Vagina (tissue), 2 donors: ENCODE results near the gene CAPN13.

Source experiments
- POLR2A ChIP-seq, 2 donors: fragments of 450-650 bp; IDR thresholded peaks; one replicate each; pipeline ENCODE4 v1.6.1; 2017; ENCODE audit warnings: antibody characterized with exemption in 2 of 2, mild to moderate bottlenecking in 2 of 2, moderate library complexity in 2 of 2
- POLR2AphosphoS5 ChIP-seq, 2 donors: sonication (generic); formaldehyde crosslinking; IDR thresholded peaks; one replicate each; pipeline ENCODE4 v1.9.0; 2017; ENCODE audit warnings: antibody characterized with exemption in 2 of 2, mild to moderate bottlenecking in 2 of 2, low read depth in 1 of 2; ENCODE audit not compliant: insufficient read depth in 1 of 2
- TF ChIP-seq, protein P1 (sequence below), 3 experiments: fragments of 450-650 bp in 2 of 3; fragments of 200-600 bp in 1 of 3; sonication (generic) in 1 of 3; IDR thresholded peaks; one replicate each; pipeline ENCODE4 v1.5.1; 2017 to 2019; ENCODE audit warnings: antibody characterized with exemption in 3 of 3, mild to moderate bottlenecking in 2 of 3, moderate library complexity in 2 of 3

DNA sequence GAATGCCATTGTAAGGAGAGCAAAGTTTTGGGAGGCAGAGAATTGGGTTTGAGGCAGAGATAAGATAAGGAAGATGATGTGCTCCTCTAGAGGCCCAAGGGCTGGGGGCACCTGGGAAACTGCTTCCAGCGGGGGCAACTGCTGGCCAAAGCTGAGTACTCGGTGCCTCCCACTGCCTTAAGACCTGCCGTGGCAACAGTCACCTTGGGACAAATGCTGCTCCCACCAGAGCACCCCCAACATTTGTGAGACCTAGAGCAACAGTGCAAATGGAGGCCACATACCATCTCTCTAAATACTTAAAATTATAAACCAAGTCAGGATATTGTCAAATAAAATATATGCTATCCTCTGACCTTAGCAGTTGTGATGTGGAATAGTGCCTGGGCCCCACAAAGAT, 127.1 kb downstream of the CAPN13 start:
- TF ChIP-seq POLR2A (IDR thresholded peaks at IDR 0.05) = no peak
- TF ChIP-seq, protein P1, sequence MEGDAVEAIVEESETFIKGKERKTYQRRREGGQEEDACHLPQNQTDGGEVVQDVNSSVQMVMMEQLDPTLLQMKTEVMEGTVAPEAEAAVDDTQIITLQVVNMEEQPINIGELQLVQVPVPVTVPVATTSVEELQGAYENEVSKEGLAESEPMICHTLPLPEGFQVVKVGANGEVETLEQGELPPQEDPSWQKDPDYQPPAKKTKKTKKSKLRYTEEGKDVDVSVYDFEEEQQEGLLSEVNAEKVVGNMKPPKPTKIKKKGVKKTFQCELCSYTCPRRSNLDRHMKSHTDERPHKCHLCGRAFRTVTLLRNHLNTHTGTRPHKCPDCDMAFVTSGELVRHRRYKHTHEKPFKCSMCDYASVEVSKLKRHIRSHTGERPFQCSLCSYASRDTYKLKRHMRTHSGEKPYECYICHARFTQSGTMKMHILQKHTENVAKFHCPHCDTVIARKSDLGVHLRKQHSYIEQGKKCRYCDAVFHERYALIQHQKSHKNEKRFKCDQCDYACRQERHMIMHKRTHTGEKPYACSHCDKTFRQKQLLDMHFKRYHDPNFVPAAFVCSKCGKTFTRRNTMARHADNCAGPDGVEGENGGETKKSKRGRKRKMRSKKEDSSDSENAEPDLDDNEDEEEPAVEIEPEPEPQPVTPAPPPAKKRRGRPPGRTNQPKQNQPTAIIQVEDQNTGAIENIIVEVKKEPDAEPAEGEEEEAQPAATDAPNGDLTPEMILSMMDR (IDR thresholded peaks at IDR 0.05) = no peak
- no peak for TF ChIP-seq POLR2AphosphoS5 (IDR thresholded peaks at IDR 0.05; ENCODE audit: insufficient read depth in 1 of 2, low read depth in 1 of 2)
